Measurements from ENCODE around the gene CNOT3.
A peak's percentile ranks its signal among the peaks of the same experiment; 100 is the strongest.
"Not testable (repeated sequence)": the region's sequence is repeated elsewhere in the genome, so short reads cannot be mapped to it uniquely, and the experiment has no call there.

The CNOT3 gene

DNA sequence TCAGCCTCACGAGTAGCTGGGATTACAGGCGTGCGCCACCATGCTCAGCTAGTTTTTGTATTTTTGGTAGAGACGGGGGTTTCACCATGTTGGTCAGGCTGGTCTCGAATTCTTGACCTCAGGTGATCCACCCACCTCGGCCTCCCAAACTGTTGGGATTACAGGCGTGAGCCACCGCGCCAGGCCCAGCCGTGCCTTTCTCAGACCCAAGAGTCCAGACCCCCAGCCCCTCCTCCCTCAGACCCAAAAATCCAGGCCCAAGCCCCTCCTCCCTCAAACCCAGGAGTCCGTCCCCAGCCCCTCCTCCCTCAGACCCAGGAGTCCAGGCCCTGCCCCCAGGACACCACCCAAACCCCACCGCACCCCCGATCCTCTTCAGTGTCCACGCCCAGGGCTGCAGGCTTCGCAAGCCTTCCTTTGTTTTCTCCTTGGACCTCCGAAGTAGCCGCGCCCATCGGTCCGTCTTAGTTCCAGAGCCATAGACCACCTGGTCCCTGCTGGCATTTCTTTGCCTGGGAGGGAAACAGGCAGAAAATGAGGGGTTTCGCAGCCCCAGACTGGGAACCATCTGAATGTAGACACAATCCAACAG, 31.7 kb downstream of the CNOT3 start:
- no peak for DNase-seq (ENCODE audit: low read depth in 2 of 2)

- not testable (repeated sequence) for DNase-seq (ENCODE audit: low read depth in 2 of 2)
Observed at GRCh38 chr19:54171736-54172431, 34.3 kb downstream of the CNOT3 start.

GRCh38 chr19:54172471-54173358, 35.2 kb downstream of the CNOT3 start, which contains the start of gene TMC4:
Gene TMC4, minus strand, starts transcription at chr19:54173160. Its CDS starts 43 bp downstream, at chr19:54173117.
- no peak for DNase-seq (ENCODE audit: low read depth in 2 of 2)

DNA sequence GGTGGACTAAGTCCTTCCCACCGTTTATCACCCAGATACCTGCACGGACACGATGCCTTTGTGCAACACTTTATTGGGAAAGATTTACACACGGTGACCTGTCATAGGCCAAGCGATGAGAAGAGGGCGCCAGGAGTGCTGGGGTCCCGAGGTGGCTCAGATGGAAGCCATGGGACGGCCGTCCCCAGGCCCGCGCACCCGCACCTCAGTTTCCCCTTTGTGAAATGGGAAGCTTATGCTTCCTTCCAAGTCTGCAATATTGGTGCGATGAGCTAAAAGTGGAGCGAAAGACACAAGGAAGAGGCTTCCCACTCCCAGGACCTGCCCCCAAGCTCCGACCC, 35.8 kb downstream of the CNOT3 start:
- no peak for DNase-seq (ENCODE audit: low read depth in 2 of 2)

DNA sequence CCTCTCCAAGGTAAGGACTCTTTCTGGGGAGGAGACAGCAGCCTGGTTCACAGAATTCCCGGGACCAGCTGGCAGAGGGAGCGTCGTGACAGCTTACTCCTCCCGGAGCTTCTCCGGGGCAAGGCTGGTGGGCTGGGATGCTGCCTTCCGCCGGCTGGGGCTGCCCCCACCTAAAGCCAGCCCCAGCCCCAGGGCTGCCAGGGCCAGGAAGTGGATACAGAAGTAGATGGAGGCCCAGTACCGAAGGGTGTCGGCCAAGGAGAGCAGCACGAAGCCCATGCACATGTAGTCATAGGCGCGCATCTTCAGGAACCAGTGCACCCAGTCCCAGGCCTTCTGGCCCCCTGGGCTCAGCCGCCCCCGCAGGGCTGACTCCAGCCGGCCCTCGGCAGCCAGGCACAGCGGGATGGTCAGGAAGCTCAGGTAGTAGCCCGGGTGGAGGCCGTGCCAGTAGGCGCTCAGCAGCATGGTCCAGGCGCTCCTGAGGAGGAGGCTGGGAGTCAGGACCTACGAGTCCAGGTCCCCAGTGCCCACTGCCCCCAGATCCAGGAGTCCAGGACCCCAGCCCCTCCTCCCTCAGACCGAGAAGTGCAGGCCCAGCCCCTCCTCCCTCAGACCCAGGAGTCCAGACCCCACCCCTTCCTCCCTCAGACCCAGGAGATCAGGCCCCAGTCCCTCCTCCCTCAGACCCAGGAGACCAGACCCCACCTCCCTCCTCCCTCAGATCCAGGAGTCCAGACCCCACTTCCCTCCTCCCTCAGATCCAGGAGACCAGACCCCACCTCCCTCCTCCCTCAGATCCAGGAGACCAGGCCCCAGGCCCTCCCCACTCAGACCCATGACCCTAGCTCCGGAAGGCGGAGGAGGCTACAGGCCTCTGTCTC, 36.6 kb downstream of the CNOT3 start:
- DNase-seq (ENCODE audit: low read depth in 2 of 2), result no peak

- no peak for DNase-seq (ENCODE audit: low read depth in 2 of 2)
Observed at GRCh38 chr19:54178581-54179261, 41.2 kb downstream of the CNOT3 start.

GRCh38 chr19:54179262-54179852, 41.8 kb downstream of the CNOT3 start:
- DNase-seq (ENCODE audit: low read depth in 2 of 2), result no peak

GRCh38 chr19:54179921-54180461, 42.4 kb downstream of the CNOT3 start:
- no peak for DNase-seq (ENCODE audit: low read depth in 2 of 2)

GRCh38 chr19:54180691-54181091, 43.1 kb downstream of the CNOT3 start:
- DNase-seq (ENCODE audit: low read depth in 2 of 2), result no peak

GRCh38 chr19:54181894-54182293, 44.3 kb downstream of the CNOT3 start:
- not testable (repeated sequence) for DNase-seq (ENCODE audit: low read depth in 2 of 2)

GRCh38 chr19:54183431-54183830, 45.9 kb downstream of the CNOT3 start:
- DNase-seq (ENCODE audit: low read depth in 2 of 2), result no peak

DNA sequence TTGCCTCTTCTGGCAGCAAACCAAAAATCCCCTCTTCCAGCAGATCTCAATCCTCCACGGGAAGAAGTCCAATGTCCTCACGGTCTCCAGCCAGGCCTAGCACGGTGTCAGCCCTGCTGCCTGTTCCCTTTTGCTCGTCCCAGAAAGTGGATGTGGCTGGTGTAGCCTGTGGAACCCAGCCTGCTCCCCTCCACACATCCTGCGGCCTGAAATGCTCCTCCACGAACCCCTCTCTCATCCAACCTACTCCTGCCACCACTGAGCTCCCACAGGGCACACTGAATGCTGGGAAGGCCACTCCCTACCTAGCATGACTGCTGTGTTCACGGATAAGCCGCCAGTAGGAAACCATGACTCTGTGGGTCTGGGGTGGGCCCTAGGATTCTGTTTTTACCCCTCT, 48.8 kb downstream of the CNOT3 start:
- DNase-seq (ENCODE audit: low read depth in 2 of 2), result no peak

- no peak for DNase-seq (ENCODE audit: low read depth in 2 of 2)
Observed at GRCh38 chr19:54186934-54187381, 49.4 kb downstream of the CNOT3 start.

DNA sequence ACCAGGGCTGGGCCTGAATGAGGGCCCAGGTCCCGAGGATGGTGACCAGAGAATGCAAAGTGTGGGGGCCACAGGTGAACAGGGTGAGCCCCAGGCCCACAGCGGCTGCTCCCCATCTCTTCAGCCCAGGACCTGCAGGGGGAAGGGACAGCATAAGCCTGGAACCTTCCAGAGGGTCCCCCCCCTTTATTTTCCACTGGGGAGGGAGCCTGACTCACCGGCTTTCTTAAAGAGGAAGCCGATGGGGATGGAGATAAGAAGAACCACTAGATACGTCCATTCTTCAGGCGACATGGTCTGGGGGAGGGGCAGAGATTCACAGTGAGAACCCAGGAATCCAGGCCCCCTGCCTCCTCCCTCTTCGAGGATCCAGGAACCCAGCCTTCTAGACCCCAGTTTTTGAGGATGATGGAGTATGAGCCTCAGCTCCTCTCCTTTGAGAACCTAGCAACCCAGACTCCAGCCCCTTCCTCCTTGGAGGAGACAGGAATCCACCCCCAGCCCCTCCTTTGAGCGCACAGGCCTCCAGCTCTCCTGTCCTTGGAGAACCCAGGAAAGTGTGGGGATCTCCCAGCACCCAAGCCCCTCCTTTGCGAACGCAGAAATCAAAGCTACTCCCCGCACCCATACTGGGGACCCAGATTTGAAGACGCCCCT, 50.8 kb downstream of the CNOT3 start:
- DNase-seq (ENCODE audit: low read depth in 2 of 2), result peak; percentile 33 to 66

GRCh38 chr19:54189145-54189734, 51.7 kb downstream of the CNOT3 start, which contains the start of gene MBOAT7:
Gene MBOAT7, minus strand, starts transcription at chr19:54189580. Its CDS starts 1,072 bp downstream, at chr19:54188508.
- DNase-seq (ENCODE audit: low read depth in 2 of 2), result peak in 1 of 2 donors; percentile 56

DNA sequence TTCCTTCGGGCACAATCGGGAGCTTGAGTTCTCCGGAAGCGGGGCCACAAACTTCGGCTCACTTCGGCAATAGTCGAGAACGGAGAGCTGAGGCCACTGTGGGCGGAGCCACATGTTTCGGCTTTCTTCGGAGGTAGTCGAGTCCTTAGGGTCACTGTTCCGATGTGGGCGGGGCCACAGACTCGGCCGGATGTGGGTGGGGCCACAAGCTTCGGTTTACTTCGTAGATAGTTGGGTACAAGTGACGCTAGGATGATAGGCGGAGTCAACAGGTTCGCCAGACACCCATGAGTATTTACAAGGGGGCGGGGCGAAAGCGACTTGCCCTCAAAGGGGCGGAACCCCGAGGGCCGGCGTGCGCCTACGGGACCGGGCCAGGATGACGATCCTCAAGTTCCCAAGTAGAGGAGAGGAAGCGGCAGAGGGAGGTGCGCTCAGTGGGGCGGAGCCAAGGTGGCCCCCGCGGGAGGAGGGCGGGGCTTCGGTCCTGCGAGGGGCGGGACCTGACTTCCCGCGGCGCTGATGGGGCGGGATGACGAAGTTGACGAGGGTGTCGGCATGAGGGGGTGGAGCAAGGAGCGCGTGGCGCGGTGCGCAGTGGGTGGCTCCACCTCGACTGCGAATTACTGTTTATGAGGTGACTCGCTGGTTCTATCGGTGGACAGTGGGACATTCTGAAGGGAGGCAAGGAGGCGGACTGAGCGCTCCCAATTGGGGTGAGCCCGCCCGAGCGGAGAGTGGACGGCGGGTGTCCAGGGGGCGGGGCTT, 52.4 kb downstream of the CNOT3 start:
- DNase-seq (ENCODE audit: low read depth in 2 of 2), result peak; percentile 100

GRCh38 chr19:54190503-54191010, 53.0 kb downstream of the CNOT3 start:
- DNase-seq (ENCODE audit: low read depth in 2 of 2), result peak; percentile 100

Measured in stimulated activated CD8-positive, alpha-beta memory T cell treated with anti-CD3 and anti-CD28 coated beads, Interleukin-15, amount 100 ng/mL, for 4 hours (primary cell).